NCI-H2227 (cell line): ENCODE results near the gene GSTT2.
A peak's percentile ranks its signal among the peaks of the same experiment; 100 is the strongest.
"Not testable (repeated sequence)": the region's sequence is repeated elsewhere in the genome, so short reads cannot be mapped to it uniquely, and the experiment has no call there.

ENCODE experiments used
- DNase-seq: peaks from one replicate; lab custom pipeline; 2025; ENCODE audit not compliant: unreplicated experiment; lab: John Stamatoyannopoulos, UW

The GSTT2 gene

DNA sequence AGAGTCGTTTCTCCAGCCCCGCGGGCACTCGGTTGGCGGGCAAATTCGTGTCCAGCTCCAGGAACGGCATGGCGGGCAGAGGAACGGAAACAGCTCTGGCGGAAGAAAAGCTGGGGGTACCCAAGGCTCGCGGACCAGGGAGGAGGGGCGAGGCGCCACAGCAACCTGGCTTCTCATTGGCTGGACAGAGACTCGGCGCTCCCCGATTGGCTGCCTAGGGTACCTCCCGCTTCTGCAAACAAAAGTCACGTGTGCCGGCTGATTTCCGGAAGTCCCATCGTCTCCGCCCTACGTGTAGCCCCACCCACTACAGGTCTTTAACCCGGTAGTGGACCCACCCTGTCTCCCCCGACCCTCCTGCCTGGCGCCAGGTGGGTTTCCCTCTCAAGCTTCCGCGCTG is 5.6 kb upstream of the GSTT2 start, which contains the start of gene DDT:
TSS of gene DDT (minus strand) at position 97 of the 400 bp plus-strand sequence. CDS start at position 70, 27 bp downstream.
- not testable (repeated sequence) for DNase-seq

DNA sequence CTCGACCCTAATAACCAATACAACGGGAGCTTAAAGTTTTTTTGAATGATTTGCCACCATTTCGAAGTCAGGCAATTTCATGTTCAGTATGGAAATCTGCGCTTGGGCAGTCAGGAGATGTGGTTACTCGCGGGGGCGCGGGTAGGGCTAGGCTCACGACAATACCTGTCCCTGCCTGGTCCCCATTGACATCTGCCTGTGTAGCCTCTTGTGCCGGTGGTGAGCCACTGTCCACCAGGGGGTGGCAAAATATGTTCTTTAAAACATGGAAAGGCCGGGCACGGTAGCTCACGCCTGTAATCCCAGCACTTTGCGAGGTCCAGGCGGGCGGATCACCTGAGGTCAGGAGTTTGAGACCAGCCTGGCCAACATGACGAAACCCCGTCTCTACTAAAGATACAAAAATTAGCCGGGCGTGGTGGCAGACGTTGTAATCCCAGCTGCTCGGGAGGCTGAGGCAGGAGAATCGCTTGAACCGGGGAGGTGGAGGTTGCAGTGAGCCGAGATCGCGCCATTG is 5.0 kb upstream of the GSTT2 start:
- DNase-seq: not testable (repeated sequence)

DNA sequence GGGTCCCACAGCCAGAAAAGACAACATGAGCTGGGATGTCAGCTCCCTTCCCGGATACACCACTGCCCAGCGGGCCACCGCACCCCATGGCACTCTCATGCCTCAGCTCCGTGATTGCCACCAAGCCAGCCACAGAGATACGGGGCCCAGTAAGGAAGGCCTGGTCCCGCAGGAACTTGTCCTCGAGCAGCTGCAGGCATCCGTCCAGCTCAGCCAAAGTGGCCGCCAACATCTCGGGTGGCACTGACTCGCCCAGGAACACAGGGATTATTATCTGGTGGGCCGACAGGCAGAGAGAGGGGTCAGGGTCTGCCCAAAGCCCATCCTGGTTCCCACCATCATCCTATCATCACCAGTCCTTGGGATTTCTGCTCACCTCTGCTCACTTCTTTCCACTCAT is 2.6 kb upstream of the GSTT2 start:
- not testable (repeated sequence) for DNase-seq

DNA sequence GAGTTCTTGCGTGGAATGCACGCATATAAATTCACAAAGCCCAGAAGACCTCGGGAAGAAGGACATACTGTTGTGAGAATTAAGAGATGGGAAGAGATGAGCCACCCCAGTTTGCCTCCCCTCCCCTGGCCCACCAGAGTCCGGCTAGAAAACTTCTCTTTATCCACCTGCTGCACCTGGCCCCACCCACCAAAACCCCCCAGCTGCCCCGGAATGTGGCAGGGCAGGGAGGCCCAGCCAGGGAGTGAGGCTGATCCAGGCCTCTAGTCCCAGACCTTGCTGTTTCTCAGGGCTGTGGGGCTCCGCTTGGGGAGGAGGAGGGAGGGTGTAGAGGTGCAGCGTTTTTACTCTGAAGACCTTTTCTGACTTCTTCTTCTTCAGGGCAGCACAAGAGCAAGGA is 633 bp downstream of the GSTT2 start:
- DNase-seq: not testable (repeated sequence)

DNA sequence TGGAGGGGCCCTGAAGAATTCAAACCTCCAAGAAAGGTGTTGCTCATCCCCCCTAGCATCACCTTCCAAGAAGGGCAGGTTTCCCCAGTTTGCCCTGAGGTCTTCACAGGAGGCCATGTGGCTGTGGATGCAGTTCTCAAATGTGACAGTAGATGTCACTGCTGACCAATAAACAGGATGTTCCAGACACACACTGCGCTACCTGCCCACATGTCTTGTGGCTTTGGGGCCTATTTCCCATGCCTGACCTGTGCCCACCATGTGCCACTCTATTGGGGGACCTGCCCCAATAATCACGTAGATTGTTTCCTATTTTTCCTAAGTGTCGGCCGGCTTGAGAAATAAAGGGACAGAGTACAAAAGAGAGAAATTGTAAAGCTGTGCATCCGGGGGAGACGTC is 4.5 kb downstream of the GSTT2 start:
- peak; percentile 64 for DNase-seq

DNA sequence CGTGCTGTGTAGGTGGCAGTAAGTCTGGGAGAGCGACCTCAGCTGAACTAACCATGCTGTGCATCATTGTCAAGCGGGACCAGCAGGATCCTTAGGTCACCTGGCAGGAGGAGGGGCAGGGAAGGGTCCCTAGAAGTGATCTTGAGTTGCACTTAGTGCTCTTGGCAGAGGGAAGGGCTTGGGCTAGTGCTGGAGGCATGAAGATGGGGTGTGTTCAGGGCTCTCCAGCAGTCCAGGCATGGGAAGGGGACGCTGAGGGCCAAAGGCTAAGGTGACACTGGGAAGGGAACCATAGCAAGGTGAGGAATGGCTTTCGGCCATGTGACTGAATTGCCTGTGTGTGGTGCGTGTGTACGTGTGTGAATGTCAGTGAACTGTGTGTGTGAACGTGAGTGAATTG is 6.2 kb downstream of the GSTT2 start:
- not testable (repeated sequence) for DNase-seq

DNA sequence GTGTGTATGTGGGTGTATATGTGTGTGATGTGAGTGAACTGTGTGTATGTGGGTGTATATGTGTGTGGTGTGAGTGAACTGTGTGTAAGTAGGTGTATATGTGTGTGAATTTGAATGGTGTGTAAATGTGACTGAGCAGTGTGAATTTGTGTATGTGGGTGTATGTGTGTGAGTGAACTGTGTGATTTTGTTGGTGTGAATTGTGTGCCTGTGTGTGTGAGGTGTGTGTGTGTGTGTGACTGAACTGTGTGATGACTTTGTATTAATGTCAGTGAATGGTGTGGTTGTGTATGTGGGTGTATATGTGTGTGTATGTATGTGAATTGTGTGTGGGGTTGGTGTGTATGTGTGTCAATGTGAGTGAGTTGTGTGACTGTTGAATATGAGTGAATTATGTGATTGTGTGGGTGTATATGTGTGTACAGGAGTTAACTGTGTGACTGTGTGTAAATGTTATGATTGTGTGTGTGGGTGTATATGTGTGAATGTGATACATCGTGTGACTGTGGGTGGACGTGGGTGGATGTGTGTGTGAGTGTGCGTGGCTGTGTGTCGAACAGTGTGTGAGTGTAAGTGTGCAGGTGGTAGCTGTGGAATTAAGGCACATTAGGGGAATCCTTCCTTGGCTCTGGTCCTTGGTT is 6.7 kb downstream of the GSTT2 start:
- DNase-seq: not testable (repeated sequence)

DNA sequence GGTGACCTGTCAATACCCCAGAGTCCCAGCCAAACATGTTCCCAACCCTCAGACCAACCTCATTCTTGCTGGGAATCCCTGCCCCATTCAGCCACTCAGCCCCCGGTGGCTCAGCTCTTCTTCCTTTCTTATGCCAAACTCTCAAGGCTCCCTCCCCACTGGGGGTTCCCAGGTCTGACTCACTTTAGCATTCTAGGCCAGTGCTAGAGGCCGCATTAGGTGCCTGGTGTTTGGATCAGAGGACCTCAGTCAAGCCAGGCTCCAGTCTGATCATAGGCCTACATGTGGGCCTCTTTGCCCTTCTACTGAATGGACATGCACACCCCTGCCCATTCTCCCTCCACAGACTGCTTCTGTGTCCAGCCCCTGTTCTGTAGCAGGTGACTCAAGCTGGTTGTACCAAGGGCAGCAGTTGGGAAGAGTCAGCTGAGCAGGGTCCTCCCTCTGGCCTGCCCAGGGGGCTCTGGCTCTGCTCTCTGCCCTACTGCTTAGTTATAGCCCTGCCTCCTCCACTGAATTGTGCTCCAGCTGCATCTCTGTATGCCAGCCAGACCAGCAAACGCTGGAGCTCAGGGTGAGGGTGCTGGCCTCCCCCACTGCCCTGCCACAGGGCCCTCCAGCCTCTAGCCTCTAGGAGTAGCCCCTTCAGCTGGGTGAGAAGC is 9.8 kb downstream of the GSTT2 start:
- not testable (repeated sequence) for DNase-seq

DNA sequence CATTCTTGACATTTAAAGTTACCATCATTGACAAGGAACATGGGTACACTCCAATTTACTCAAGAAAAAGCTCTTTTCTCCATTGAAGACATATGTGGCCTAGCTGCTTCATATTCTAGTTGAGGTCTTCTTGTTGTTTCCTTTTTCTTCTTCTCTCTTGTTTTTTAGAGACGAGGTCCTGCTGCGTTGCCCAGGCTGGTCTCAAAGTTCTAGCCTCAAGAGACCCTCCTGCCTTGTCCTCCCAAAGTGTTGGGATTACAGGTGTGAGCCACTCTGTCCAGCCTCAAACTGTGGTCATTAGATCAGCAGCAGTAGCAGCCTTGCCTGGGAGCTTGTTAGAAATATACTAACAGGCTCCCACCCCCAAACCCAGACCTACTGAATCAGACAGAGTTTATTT is 13.1 kb downstream of the GSTT2 start:
- DNase-seq: not testable (repeated sequence)

DNA sequence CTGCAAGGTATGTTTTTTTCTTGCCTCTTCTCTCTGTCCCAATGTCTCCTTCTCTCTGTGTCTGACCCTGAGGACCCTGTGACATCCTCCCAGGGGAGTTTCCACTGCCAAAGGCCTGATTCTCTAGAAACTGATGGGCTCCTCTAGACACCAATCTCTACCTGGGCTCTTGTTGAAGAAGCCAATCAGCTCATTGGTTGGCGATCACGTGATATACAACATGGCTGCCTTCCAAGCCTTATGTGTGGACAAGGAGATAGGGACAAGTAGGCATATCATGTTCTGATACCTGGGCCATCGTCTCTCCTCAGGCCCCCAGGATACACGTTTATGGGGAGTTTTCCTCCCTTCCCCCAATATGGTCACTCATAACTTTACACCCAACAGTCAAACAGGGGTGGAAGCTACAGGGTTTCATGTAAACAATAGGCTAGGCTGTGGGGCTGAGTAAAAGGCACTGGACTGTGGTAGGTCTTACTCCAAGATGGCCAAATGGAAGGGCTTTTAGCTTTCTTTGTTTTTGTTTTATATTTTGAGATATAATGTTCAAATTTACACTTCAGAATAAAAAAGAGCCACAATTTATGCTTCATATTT is 13.7 kb downstream of the GSTT2 start:
- not testable (repeated sequence) for DNase-seq

DNA sequence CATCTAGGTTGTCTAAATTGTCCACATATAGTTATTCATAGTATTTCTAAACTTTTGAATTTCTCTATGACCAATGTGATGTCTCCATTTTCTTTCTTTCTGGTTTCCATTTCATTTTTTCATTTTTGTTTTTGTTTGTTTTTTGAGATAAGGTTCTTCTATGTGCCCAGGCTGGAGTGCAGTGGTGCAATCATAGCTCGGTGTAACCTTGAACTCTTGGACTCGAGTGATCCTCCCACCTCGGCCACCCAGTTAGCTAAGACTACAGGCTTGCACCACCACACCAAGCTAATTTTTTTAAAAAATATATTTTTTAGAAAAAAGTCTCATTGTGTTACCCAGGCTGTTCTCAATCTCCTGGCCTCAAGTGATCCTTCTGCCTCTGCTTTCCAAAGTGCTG is 17.2 kb downstream of the GSTT2 start:
- no peak for DNase-seq

DNA sequence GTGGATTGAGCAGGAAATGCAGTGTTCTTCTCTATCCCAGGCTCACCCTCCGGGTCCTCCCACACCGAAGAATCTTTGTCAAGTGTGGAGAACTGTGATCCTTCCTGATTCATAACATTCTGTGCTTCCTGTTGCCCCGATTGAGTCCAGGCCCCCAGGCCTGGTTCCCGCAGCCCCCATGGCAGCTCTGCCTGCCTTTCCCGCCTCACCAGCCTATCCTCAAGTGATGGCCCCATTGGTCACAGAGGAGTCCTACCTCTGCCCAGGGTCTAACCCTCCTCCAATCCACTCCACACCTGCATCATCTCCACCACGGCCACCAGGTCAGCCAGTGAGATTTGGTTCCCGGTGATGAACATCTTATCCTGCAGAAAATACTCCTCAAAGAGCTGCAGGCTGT is 19.8 kb downstream of the GSTT2 start:
- DNase-seq: not testable (repeated sequence)

DNA sequence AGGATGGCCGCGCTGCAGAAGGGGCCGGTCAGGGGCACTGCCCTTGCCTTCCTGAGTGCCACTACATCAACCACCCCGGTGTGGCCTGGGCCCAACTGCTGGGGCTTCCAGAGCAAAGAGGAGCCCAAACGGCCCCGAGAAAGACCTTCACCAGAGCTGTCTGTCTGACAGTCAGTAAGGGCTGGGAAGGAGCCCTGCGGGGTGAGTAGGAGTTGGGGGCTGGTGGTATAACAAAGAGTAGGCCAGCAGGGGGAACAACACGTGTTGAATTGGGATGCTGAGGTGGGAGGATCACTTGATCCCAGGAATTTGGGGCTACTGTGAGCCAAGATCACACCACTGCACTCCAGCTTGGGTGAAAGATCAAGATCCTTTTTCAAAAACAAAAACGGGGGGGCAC is 21.4 kb downstream of the GSTT2 start:
- no peak for DNase-seq

DNA sequence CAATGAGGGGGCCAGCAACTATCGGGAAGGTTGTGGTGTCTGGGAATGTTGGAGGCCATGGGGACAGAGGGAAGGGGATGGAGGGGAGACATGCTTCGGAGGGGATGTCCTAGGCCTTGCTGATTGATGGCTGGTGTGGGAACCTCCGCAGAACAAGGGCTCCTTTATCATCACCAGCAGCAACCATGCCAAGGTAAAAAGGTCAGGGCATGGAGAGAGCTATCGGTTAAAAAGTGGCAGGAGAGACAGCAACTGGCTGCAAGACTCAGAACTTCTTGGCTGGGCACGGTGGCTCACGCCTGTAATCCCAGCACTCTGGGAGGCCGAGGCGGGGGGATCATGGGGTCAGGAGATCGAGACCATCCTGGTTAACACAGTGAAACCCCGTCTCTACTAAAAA is 22.3 kb downstream of the GSTT2 start:
- no peak for DNase-seq

DNA sequence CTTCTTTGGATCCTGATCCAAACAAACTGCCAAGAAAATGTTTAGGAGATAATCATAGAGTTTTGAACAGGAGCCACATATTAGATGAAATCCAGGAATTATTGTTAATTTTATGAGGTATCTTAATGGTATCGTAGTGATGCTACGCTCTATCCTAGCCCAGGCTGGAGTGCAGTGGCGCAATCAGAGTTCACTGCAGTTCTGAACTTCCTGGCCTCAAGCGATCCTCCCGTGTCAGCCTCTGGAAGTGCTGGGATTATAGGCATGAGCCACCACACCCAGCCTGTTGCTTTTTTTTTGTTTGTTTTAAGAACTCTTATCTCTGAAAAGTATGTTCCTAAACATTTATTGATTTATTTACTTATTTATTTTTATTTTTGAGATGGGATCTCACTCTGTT is 22.9 kb downstream of the GSTT2 start:
- no peak for DNase-seq

DNA sequence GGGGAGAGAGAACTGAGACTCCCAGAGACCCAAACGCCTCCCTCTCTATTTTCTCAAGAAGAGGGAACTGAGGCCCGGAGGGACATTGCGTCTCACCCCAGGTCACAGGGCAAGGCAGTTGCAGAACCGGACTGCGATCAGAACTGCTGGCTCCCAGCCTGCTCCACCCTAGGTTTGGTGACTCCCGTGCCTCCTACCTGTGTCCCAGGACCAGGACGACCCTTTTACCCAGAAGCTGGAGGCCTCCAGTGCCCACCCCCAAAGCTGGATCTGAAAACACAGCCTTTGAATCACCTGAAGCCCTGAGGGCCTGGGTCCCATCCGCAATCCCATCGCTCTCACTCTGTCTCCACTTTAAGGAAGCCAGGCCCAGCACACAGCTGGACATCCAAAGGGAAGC is 24.0 kb downstream of the GSTT2 start:
- no peak for DNase-seq

DNA sequence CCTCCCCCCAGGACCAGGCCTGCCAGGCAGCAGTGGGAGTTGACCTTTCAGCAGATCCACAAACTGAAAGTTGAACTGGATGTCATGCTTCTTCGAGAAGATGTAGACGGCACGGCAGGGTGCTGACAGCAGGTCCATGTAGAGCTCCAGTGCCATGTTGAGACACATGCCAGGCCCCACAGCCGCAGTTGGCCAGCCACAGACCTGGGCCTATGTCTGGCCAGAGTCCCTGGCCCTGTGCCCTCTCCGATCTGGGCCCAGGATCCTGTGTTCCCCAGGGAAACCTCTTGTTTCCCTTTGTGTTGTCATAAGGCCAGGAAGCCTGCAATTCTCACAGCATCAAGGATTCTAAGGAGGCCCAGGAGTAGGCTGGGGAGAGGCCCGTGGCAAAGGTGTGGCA is 25.3 kb downstream of the GSTT2 start, which contains the start of gene GSTT4:
TSS of gene GSTT4 (minus strand) at position 253 of the 400 bp plus-strand sequence. CDS start at position 156, 97 bp downstream.
- no peak for DNase-seq

DNA sequence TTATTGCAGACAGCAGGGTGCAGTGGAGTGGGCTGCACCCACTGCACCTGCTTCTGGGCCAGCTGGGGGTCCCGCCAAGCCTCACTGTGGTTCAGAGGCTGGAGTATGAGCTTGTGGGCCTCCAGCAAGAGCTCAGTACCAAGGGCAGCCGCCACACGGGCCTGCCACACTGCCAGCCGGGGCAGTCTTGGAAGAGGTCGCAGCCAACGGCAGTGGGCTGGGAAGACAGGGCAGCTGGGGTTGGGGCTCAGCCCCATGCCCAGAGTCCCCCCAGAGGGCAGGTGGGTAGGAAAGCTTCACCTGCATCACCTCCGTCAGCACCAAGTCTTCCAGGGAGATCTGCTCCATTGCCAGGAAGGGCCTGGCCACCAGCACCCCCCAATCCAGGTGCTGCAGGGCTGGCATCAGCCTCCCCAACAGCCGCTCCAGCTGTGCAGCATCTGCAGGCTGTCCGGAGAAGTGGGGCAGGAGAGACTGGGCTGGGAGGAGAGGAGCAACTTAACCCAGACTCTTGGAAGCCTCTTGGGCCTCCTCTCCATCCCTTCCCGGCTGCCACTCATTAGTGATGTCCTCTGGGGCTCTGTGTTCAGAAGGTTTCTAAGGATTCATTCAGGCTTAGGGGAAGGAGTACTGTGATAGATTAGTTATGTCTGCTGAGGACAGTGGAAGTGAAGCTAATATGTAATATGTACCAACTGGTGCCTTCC is 26.4 kb downstream of the GSTT2 start:
- DNase-seq: no peak

DNA sequence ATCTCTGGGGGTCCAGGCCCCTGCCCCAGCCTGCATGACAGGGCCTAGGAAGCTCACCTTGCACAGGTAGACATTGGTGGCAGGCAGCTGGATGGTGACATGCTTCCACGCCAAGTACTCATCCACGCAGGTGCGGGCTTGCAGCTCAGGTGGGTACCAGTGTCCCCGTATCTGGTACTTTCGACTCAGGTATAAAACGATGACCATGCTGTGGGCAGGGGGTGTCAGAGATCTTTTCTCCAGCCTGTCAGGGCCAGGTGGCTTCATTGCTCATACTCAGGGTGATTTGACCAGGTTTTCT is 26.9 kb downstream of the GSTT2 start:
- DNase-seq: no peak

DNA sequence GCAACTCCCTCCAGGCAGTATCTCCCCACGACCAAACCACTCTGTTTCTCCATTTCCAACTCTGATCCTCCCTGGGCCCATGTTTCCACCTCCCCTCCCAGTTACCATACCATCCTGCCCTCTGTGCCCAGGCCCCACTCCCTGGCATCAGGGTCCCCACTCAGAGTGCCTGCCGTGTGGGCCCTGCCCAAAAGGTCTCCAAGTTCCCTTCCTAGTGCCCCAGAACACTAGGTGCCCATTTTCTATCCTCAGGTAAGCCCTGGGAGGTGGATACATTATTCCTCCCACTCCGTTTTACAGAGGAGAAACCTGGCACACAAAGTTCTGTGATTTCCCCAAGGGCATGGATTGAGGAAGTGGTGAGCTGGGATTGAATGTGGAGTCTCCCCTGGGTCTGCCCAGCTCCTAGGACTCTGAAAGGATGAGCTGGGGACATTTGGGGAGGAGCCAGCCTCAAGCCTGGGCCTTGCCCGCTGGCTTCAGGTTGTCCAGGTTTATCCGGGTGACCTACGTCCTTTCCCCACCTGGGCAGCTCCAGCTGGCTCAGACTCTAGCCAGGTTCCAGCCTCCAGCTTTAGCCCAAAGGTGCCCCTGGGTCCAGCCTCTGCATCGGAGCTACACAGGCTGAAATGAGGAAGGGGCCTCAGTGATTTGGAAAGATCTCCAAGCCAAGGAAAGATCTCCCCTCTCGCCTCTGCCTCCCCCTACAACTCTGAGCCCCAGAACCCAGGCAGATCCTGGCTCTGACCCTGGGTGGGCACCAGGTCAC is 27.5 kb downstream of the GSTT2 start:
- no peak for DNase-seq

DNA sequence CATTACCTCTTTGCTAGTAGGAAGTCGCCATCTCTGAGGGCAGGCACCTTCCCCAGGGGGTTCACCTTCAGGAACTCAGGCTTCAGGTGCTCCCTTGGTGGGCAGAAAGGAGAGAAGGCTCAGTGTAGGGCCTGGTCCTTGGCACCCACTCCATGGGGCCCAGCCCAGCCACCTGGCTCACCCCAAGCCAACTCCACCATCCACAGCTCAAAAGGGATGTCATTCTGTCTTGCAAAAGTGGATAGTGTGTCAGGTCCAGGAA is 28.0 kb downstream of the GSTT2 start:
- no peak for DNase-seq
